Ovary (tissue), 9 donors: ENCODE data around the gene FOXO3B. TPM values are rescaled to one million over a fixed set of nuclear protein-coding genes. Genes with fewer than 3 reads are reported as not detected.

Experiments
- polyA plus RNA-seq, 2 donors: library from polyadenylated mRNA; stranded (reverse); fragments of 200-250 nt in 1 of 2; fragments of 350-450 nt in 1 of 2; fragmentation: Illumina TruSeq in 1 of 2; extraction: RNeasy Lipid Tissue Mini Kit (QIAGEN cat#74804) in 1 of 2; gene quantifications; one replicate each; pipeline ENCODE4 v1.2.3, GENCODE V29; 2013 to 2014
- small RNA-seq: library from RNA; depleted of rRNA; stranded (forward); fragments of <200 nt; gene quantifications from one replicate; pipeline ENCODE3, GENCODE V24; 2016
- total RNA-seq, 7 donors: library from RNA; depleted of rRNA in 2 of 7; stranded (reverse); fragments of >200 nt in 2 of 7; fragmentation: NEBNext Ultra II Directional in 3 of 7; extraction: Animal tissue kit (Norgen Biotek cat#: 25700) in 3 of 7; gene quantifications; one replicate each; pipeline versions ENCODE4 v1.1.0 to v1.2.4, GENCODE V29; 2016 to 2023
- donor health status: DM: no; HTN: no; CAD: no; lungs with moderate emphysema.
- donor health status: DM: no; HTN: no; CAD: no.
- donor health status: Bipolar disorder and iron deficiency.
- donor health status: DM: yes; HTN: yes; CAD: no.
- donor health status: DM: no; HTN: no; CAD: no.
- donor health status: DM: yes; HTN: yes; CAD: no.

Gene FOXO3B
- total and polyA plus RNA-seq, 9 donors = 1.2 to 15.0 (median 9.5) TPM

Small RNA genes within 50 kb of the gene (small RNA-seq; reads per million reads assigned to genes)
- gene AC026271.2 (not detected), gene AC026271.4 (not detected)

Other genes with a start within 250 kb of the FOXO3B start
- gene LGALS9C, start 205.5 kb downstream of the FOXO3B start, total RNA-seq = not detected
- gene LGALS9C, start 205.5 kb downstream of the FOXO3B start, polyA plus RNA-seq = under 1 TPM in 1 of 2 donors, not detected in 1; 0.12 TPM
- not detected for gene TBC1D28, start 37.9 kb downstream of the FOXO3B start, total RNA-seq
- gene TBC1D28, start 37.9 kb downstream of the FOXO3B start, polyA plus RNA-seq = not detected
- under 1 TPM in 2 of 7 donors, not detected in 5; 0.11 to 0.20 TPM for gene FBXW10, start 61.7 kb upstream of the FOXO3B start, total RNA-seq
- under 1 TPM; 0.04 to 0.38 TPM for gene FBXW10, start 61.7 kb upstream of the FOXO3B start, polyA plus RNA-seq
- gene TVP23B, start 98.9 kb upstream of the FOXO3B start, total RNA-seq = 10 to 100 TPM; 30.4 to 44.7 (median 33.5) TPM
- gene TVP23B, start 98.9 kb upstream of the FOXO3B start, polyA plus RNA-seq = 10 to 100 TPM; 27.0 to 31.5 TPM
- gene PRPSAP2, start 175.8 kb upstream of the FOXO3B start, total RNA-seq = 10 to 100 TPM; 28.8 to 44.7 (median 36.4) TPM
- 10 to 100 TPM; 25.2 to 35.4 TPM for gene PRPSAP2, start 175.8 kb upstream of the FOXO3B start, polyA plus RNA-seq